Germinal center (tissue), 1 donor: Measurements from ENCODE around the gene PPIH.
"Not testable (repeated sequence)": the region's sequence is repeated elsewhere in the genome, so short reads cannot be mapped to it uniquely, and the experiment has no call there.

Source experiments
- DNase-seq: peaks from one replicate; pipeline ENCODE4 v3.0.0; 2012; ENCODE audit warnings: mixed read lengths, low spot score

The PPIH gene

GRCh38 chr1:42657981-42658876, at the start of gene PPIH:
TSS of gene PPIH (plus strand) at chr1:42658423. CDS start at chr1:42658447, 24 bp downstream.
- DNase-seq, result peak; percentile 93

DNA sequence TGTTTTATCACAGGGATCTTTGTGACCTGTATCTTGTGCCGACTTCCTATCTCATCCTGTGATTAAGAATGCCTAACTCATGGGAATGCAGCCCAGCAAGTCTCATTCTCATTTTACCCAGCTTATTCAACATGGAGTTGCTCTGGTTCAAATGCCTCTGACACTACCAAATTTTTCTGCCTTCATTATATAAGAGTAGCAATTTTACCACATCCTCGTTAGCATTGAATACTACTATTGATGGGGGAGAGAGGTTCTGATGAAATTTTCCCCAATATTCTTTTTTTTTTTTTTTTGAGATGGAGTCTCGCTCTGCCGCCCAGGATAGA, 44.5 kb upstream of the PPIH start:
- DNase-seq, result no peak

- no peak for DNase-seq
These were observed 39.4 kb upstream of the PPIH start for GRCh38 chr1:42618866-42619265.

- DNase-seq, result no peak
These were observed 37.9 kb upstream of the PPIH start for GRCh38 chr1:42620307-42620706.

GRCh38 chr1:42621180-42621579, 37.0 kb upstream of the PPIH start:
- DNase-seq, result not testable (repeated sequence)

DNA sequence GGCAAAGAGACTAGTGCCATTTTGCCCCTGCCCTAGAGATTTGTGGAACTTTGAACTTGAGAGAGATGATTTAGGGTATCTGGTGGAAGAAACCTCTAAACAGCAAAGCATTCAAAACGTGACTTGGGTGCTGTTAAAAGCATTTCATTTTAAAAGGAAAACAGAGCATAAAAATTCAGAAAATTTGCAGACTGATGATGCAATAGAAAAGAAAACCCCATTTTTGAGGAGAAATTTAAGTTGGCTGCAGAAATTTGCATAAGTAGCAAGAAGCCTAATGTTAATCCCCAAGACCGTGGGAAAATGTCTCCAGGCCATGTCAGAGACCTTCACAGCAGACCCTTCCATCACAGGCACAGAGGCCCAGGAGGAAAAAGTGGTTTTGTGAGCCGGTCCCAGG, 31.0 kb upstream of the PPIH start:
- not testable (repeated sequence) for DNase-seq

DNA sequence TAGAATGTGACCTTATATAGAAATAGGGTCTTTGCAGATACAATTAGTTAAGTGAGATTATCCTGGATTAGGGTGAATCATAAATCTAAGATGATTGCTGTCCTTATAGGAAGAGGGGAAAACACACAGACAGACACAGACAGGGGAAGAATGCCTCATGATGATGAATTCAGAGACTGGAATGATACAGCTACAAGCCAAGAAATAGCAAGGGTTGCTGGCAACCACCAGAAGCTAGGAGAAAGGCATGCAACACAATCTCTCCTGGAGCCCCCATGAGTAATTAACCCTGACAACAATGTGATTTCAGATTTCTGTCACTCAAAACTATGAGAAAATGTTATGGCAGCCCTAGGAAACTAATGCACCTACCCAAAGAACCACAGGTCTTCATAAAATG, 19.1 kb upstream of the PPIH start:
- no peak for DNase-seq

DNA sequence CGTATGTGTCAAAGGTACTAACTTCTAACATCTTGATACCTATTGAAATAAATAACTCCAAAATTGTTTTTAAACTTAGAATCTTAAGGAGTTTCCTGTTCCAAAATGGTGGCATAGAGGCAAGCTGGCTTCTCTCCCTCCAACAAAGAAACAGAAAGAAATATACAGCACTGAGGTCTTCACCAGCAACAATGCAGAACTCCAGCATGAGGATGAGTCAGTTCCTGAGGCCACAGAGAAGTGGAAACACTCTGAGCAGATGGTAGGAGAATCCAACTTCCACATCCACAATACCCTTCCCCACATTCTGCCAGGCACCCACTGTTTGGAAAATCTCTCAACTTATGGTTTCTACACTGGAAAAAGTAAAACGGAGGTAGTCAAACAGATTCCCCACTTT, 12.2 kb upstream of the PPIH start:
- no peak for DNase-seq

- no peak for DNase-seq
These were observed 1.0 kb upstream of the PPIH start for GRCh38 chr1:42657201-42657600.

- no peak for DNase-seq
These were observed 684 bp downstream of the PPIH start for GRCh38 chr1:42658877-42659337.

DNA sequence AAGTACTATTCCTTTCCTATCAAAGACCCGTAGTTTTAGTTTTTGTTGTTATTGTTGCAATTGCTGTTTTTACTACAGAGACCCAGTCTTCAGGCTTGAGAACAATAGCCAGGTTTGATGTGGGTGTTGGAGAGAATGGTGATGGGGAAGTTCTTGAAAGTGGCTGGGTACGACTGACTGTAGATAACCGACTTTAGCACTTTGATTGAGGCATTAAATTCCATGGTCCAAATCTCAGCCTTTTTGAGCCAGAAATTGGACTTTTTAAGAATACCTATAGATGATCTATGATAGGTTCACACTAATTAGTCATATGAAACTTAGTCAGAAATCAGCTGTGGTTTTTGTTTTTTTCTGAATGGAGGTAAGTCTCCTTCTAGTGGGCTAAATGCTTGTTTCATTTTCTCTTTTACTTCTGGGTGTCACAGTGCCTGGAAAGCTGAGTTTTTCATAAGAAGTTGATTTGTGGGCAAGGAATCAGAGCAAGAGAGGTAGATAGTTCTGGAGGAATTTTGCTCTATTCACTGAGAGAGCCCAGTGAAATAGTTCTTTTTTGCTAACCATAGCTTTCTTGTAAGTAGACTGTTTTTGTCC, 2.8 kb downstream of the PPIH start:
- DNase-seq, result no peak

DNA sequence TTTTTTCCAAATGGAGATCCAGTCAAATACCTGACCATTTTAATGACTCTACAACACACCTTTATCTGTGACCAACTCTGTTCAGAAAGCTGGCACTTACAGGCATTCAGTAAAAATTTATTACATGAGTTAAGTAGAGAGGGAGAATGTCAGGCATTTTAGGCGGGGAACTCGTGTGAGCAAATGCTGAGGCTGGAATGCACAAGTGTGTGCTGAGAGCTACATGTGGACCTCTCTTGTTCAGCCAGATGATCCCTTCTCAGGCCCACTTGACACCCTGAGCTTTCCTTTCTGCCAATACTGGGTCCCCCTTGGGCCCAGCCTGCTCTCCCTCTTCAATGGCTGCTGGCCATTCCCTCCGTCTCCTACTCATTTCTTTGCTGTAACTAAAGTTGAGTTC, 11.7 kb downstream of the PPIH start:
- no peak for DNase-seq

GRCh38 chr1:42670425-42670824, 12.2 kb downstream of the PPIH start:
- no peak for DNase-seq

DNA sequence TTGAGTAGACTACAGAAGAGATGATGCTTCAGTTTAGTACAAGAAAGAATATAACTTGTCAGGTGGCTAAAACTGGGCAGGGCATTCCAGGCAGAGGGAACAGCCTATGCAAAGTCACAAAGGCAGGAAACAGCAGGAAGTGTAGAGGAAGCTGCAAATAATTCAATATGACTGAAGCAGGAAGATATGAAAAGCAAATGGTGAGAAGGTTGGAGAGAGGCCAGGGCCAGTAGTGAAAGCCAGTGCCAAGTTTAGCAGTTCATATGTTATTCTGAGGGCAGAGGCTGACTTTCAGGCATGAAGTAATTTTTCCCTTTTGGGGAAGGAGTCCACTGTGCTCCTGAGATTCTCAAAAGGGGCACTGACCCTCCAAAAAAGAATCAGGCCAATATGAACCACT, 16.0 kb downstream of the PPIH start:
- DNase-seq, result no peak

GRCh38 chr1:42674682-42675081, 16.5 kb downstream of the PPIH start:
- DNase-seq, result no peak

- no peak for DNase-seq
These were observed 17.2 kb downstream of the PPIH start for GRCh38 chr1:42675467-42675866.

DNA sequence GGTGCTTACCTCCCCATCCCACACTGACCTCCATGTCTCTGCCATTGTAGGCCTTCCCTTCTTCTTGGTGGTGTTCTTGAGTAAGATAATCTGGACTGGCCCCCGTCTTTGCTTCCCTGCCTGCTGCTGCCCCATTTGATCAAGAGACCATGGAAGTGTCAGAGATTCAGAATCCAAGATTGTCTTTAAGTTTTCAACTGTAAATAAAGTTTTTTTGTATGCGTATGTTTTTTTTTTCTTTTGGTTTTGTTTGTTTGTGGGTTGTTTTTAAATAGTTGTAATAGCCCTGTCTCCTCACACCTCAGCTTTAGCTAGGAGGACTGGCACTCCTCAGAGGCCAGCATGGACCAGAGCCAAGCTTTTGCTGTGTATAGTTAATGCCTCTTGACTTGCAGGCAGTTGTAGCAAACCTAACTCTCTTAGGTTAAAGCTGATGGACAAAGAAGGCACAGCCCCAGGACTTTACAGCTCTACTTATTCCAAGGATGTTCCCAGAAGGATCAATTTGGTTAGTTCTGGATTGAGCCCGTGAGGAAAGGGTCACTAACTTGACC, 18.4 kb downstream of the PPIH start:
- no peak for DNase-seq

- DNase-seq, result no peak
These were observed 21.3 kb downstream of the PPIH start for GRCh38 chr1:42679364-42679983.

DNA sequence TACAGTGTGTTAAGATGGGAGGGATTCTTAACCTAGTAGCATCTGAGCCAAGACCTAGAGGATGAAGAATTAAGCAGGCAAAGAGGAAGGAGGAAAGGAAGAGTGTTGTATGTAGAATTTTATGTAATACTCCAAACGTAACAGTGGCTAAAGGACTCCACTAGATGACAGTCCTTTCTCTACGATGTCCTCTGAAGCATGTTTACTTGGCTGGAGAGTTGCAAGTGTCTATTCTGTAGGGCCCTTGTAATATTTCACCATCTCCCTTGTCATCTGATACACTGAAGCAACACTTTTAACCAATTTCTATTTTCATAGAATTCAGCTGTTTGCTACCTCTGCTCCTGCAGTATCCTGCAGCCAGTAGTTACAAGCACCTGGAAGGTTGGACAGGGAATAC, 21.8 kb downstream of the PPIH start:
- no peak for DNase-seq

- DNase-seq, result no peak
These were observed 22.9 kb downstream of the PPIH start for GRCh38 chr1:42680921-42681683.

- peak; percentile 99 for DNase-seq
These were observed 23.7 kb downstream of the PPIH start, which contains the start of gene YBX1 for GRCh38 chr1:42681741-42682483. TSS of gene YBX1 (plus strand) at chr1:42682418. CDS start at chr1:42682566, 148 bp downstream.

DNA sequence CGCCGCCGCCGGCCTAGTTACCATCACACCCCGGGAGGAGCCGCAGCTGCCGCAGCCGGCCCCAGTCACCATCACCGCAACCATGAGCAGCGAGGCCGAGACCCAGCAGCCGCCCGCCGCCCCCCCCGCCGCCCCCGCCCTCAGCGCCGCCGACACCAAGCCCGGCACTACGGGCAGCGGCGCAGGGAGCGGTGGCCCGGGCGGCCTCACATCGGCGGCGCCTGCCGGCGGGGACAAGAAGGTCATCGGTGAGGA, 24.2 kb downstream of the PPIH start:
- DNase-seq, result not testable (repeated sequence)
